Stimulated activated CD4-positive, alpha-beta T cell treated with anti-CD3 and anti-CD28 coated beads, Interleukin-1b, Interleukin-23, amount 100 ng/mL, for 24 hours (primary cell): ENCODE results near the gene KCNK16.
"Not testable (repeated sequence)": the region's sequence is repeated elsewhere in the genome, so short reads cannot be mapped to it uniquely, and the experiment has no call there.

Source experiments
- DNase-seq, 4 experiments: peaks; one replicate each; pipeline ENCODE4 v3.0.0-alpha.2; 2020; ENCODE audit warnings: low read depth in 4 of 4, low spot score in 1 of 4

Gene KCNK16

DNA sequence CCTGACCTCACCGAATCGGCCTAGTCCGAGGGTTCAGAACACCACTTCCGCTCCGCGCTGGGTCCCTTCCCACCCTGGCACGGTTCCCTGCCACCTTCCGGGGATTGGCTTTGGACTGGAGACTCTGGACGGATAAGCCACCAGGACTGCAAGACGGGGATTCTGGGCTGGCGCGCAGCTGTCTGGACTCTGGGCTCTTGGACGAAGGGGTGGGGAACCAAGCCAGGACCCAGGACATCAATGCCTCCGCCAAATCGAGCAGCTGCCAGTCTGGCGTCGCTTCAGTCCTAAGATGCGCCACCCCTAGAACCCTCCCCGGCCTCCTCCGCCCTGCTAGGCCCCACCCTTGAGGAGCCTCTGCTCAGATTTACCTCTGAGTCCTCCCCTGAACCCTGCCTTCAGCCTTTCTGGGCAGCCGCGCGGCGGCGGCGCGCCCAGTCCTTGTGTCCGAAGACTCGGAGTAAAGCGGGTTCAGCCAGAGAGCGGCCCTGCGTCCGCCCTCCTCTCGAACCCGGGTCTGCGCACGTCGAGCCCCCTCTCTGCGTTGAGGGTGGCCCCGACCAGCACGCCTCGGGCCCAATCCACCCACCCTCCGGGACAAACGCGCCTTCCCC lies 9.5 kb downstream of the KCNK16 start:
- no peak for DNase-seq

DNA sequence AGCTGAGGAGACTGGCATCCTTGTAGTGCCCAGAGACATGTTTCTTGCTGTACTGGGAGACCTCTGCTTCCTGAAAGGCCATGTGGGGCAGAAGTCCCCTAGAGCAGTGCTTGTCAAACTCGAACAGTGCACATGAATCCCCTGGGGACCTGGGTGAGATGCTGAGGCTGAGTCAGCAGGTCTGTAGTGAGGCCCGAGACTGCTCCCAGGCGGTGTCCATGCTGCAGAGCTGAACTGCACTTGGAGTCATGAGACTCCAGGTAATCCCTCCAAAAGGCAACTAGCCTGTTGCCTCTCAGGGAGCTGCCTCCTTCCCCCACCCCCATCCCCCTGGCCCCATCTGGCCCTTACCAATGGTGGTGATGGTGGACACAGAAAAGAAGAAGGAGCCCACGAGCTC lies 12.0 kb downstream of the KCNK16 start:
- DNase-seq, result no peak

DNA sequence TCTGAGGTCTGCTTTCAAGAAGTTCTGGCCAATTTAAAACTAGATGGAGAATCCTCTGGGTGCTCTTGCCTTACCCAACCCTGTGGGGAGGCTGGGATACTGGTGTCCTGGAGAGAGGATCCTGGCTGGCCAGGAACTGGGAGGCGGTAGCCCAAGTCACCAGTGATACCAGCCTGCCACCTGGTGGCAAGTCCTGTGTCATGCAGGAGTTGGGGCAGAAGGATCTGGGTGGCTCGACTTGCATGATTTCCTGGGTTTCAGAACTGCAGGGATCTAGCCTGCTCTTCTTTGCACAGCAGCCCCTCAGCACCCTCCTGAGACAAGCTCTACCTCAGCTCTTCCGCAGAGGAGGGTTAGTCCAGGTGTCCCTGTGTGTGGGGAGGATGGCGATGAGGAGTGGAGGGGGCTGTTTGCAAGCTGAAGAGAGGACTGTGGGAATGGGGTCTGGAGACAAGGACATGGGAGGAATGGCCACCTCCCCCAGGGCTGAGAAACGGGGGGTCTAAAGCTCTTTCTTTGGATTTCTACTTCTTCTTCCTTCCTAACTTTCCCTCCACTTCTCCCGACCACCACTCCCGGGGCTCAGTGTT lies 12.5 kb downstream of the KCNK16 start:
- DNase-seq, result peak; percentile 11 to 41 (median 27)

DNA sequence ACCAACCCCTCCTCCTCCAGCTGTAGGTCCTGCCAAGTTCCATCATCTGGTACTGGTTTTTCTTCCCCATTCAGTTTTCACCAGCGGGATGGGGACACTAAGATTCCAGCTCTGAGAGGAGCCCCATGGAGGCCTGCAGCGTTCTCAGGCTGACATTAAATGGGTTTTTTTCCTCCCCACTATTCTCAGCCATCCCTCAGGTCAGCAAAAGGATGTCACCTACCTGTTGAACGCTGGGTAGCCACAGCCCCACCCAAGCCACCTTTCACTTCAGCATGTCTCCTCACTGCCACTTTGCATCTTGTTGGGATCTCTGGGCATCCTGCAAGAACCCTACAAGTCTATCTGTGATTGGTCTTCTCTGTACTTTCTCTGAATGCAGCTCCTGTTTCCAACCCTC lies 15.0 kb downstream of the KCNK16 start:
- DNase-seq, result no peak

DNA sequence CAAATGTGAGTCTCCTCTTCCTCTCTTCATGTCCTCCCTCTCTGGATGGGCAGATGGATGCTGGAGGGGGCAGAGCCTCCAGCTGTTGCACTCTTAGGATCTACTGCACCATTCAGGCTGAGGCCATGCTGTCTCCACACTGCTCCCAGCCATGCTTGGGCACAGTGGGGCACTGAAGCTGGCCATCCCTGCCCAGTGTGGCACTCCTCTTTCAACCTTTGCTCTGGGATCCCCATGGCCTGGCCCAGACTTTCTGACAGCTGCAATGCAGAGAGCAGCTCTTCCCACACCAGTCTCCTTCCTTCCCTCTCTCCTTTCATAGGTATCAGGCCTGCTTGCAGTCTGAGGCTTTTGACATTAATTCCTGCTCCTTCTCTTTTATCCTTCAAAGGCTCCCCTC lies 17.6 kb downstream of the KCNK16 start:
- DNase-seq, result no peak

DNA sequence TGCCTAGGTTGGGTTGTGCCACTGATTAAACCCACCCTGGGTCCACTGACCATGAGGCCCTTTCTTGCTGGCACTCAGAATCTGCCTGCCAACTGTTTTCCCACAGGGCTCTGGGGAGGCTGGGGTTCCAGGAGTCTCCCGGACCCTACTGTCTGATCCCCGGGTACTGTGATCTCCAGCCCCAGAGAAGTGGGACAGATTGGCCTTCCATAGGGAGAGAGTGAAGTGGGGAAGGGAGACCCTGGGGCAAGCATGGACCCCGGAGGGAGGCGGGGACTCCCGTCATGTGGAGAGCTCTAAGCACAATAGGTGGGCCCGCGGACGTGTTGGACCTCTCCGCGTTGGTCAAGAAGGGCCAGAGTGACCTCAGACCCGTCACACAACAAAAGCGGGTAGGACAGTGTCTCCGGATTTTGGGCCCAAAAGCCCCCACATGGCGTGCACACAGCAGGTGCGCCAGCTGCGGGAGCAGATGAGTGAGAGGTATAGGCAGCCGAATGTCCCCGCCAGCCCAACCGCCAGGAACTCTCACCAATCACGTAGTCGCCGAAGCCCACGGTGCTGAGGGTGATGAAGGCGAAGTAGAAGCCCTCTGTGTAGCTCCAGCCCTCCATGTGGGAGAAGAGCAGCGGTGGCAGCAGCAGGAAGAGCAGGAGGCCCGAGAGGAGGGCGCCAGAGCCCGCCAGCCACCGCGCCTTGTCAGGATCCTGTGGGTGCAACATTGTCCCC lies 18.9 kb downstream of the KCNK16 start:
- DNase-seq, result no peak

DNA sequence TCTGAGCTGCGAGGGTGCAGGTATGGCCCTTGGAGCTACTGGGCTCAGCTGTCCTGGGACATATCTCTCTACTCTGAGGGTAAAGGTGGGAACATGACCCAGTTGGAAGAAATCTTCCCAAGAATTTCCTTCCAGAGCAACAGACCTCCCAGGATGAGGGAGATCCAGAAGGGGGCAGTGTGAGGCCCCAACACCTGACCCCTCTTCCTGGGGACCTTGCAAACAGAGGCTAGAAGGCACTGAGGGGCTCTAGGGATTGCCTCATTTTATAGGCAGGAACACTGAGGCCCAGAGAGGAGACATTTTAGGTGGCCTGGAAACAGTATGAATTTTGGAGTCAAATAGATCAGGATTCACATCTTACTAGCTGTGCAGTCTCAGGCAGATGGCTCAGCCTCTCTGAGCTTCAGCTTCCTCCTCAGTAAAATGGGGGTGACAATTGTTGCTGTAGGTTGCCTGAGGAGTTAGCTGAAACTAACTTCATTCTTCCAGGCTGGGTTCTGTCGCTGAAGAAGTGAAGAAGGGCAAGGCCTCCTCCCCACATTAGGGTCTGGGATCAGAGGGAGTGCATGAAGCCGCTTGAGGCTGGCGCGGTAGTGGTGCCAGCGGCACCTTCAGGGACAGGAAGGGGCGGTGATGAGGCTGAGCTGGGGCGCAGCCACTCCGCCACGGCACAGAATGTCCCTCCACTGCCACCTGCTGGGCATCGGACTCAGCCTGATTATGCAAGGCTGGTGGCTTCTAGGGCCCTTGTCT lies 19.7 kb downstream of the KCNK16 start:
- peak; percentile 80 to 86 (median 83) for DNase-seq

DNA sequence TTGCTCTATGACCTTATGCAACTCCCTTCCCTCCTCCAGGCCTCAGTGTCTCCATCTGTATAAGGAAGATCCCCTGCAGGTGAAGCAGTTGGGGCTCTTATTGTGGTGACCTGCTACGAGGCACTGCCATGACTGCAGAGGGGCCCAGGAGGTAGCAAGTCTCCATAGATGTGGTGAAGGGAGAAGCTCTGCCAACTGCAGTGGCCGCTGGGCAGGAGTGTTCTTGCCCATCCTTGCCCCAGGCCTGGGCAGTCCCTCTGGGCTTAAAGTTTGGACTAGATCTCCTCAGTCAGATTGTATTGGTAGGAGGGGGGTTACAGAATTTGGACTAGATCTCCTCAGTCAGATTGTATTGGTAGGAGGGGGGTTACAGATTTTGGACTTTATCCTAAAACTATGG lies 20.5 kb downstream of the KCNK16 start:
- no peak for DNase-seq

DNA sequence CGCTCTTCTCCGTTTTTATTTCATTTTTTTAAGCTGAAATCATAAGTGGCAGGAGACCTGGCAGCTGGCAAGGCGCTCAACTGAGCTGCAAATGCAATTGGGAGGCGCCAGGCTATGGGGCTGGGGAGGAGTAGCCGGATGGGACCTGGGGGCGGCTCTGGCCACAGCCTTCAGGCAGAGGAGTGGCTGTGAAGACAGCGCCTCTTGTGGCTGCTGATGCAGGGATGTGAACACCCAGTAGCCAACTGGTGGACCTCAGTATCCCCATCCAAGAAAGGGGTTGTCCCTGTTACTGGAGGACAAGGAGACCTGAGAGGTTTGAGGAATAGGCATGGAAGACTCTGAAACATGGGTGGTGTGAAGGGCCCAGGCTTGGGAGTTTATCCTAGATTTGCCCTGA lies 20.9 kb downstream of the KCNK16 start:
- DNase-seq, result no peak

DNA sequence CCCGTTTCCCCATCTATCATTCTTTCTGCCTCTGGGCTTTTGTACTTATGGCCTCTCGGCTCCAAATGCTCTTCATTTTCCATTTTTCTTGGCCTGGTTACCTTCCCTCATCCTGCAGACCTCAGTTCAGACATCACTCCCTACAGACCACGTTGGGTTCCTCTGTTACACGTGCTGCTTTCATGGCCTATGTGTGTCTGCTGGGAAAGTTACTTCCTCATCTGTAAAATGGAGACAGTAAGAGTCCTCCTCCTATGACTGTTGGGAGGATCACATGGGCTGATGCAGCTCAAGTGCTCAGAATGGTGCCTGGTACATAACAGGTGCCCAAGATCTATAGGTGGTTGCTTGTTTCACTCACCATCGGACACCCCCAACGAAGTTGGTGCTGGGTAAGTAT lies 21.8 kb downstream of the KCNK16 start:
- DNase-seq, result no peak

DNA sequence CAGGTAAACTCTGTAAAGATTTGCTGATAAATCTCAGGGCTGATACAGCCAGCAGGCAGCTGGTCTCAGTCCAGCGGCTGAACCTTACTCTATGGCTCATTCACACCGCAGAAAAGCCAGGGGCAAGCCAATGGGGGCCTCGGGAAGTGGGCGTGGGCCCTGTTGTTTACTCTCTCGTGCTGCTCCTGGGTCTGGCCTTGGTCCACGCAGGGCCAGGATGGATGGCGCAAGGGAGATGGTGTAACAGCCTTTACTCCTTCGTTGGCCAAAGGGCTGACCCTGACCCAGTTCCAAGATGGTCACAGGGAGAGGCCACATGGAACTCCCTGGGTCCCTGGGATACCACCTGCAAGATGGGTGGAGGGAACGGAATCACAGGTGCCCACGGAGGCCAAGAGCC lies 24.4 kb downstream of the KCNK16 start:
- DNase-seq, result no peak

DNA sequence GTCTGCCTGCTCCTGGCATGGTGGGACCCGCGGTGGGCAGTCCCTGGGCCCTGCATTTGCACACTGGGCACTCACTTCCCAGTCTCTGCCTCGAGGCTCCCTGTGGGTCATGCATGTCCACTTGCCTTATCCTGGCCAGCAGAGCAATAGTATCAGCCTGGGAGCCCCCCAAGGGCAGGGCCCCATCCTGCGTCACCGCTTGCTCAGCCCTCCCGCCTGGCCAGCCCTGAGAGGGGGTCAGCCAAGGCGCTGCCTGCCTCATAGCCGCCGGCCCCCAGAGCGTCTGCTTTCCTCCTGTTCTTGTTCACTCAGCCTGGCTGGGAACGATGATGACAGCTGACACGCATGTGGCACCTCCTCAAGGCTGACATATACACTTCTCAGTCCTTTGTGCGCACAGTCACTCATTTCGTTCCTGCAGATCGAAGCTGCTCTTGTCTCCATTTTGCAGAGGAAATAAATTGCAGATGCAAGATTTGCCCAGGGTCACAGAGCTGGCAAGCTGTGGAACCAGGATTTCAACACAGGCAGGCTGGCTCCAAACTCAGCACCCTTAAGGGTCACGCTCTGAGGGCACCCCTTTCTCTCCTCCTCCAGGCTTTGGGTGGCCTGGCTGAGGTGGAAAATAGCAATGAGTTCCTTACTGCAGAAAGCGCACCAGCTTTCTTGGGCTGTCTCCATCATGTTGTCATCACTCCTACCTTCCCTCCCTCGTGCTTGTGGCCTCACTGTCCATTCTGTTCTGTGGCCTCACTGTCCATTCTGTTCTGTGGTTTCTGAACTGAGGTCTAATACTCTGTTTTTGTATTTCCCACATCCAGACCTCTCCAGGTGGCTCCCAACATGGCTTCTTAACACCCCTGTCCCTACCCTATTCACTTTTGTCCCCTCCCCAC lies 25.5 kb downstream of the KCNK16 start:
- DNase-seq, result no peak

DNA sequence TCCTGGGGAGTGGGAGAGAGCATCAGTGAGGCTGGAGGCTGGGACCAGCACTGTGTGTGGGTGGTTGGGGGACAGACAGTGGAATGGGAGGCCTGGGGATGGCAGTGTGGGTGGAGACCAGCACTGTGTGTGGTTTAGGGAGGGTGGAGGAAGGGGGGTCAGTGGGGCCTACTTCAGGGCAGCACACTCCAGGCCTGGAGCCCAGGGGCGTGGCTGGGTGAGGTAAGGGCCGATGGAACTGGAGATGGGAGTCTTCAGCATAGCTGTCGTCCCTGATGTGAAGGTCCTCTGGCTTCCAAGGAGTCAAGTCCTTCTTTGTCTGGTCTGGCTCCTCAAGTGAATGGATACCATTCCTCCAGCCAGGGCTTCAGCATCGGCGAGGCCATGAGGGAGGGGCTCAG lies 26.9 kb downstream of the KCNK16 start:
- DNase-seq, result no peak

DNA sequence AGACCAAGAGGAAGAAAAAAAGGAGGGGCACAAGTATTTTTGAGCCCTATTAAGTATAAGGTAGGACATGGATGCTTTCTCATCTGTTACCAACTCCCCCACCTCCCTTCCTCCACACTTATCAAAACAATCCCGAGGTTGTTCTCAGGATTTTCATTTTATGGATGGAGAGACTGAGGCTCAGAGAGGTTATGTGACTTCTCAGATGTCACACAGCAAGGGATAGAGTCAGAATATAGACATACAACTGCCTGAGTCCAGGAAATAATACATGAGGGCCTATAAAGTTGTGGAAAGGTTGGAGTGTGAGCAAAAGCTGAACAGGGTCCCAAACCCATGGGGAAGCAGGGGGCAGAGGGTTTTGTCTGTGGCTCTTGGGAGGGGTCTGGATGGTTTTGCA lies 27.6 kb downstream of the KCNK16 start:
- no peak for DNase-seq

DNA sequence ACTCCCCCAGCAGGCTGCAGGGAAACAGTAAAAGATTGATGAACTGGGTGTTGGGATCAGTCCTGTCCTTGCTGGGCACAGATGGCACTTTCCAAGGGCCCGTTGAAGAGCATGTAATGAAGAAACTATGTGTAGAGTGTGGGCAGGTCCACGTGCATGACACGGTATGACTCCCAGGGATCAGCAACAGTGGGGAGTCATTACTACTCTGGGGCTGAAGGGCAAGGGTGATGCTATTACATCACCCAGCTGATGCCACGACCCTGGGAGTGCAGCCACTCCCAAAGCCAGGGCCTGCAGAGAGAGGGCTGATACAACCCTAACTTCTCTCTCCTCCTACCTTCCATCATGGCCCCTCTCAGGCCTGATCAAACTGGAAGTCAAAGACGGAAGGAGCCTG lies 28.4 kb downstream of the KCNK16 start:
- no peak for DNase-seq

DNA sequence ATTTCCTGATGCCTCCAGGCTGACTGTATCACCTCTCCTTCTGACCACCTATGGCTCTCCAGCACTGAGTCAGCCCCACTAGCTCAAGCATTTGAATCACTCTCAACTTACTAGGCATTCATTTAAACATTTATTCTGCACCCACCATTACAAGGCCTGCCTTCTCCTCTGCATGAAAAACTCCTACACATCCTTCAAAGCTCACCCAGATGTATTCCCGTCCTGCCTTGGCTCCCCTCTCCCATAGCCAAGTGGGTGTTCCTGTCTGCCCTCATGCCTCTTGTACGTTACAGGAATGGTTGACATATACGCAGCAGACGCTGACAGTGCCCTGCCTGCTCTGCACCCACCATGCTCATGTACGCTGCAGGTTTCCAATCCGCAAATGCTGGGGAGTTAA lies 29.9 kb downstream of the KCNK16 start:
- DNase-seq, result no peak

DNA sequence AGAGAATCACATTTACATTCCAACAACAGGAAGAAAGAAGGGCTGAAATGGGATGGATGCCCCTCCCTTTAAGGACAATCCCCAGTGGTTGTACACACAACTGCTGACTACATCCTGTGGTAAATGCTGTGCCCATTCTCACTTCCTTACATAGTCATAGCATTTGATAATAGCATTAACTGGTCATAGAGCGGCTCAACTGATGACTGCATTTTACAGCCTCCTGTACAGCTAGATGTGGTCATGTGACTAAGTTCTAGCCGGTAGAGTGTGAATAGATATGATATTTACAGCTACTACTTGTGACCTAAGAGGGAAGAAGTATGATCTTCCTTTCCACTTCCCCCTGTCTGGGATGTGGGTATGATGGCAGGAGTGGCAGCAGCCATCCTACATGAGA lies 33.0 kb downstream of the KCNK16 start:
- no peak for DNase-seq

DNA sequence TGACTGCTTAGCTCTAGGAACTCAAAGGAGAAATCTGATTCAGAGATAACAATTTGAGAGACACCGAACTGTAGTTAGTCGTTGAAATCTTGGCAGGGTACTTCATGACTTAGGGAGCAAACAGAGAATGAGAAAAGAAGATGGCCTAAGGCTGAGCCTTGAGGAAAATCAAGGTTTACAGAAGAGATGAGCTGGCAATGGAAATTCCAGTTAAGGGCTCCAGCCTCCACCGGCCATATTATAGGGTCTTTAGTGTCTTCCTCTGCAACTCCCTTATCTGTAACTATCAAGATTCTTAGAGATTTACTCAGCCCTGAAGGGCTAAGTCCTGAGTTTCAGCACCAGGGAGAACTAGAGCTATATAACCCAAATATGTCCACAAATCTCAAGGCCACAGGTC lies 34.9 kb downstream of the KCNK16 start:
- no peak for DNase-seq

DNA sequence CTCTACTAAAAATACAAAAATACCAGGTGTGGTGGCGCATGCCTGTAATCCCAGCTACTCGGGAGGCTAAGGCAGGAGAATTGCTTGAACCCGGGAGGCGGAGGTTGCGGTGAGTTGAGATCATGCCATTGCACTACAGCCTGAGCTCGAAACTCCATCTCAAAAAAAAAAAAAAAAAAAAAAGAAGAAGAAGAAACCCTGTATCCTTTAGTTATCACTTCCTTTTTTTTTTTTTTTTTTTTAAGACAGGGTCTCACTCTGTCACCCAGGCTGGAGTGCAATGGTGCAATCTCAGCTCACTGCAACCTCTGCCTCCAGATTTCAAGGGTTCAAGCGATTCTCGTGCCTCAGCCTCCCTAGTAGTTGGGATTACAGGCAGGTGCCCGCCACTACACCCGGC lies 35.9 kb downstream of the KCNK16 start:
- not testable (repeated sequence) for DNase-seq

DNA sequence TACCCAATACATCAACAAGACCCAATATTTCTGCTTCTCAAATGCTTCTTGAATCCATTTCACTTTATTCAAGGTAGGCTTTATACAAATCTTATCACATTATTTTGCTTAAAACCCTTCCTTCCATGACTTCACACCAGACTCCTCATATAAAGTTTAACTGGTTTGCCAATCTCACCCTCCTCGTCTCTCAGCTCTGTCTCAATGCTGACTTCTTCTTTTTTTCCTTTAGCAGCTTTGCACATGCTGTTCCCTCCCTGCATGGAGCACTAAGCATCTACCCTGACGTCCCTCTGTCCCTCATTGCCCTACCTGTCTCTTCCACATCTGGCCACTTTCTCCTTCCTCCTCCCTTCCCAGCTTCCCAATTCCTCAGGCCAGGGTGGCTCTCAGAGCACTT lies 39.7 kb downstream of the KCNK16 start:
- DNase-seq, result no peak
